ENCODE measurements around the gene PRSS58.

Gene PRSS58

GRCh38 chr7:142228537-142229104, 29.2 kb downstream of the PRSS58 start:
- no peak for DNase-seq (ENCODE audit: low read depth in 3 of 3, low spot score in 1 of 3)
